COLO668 (cell line): Measurements from ENCODE around the gene ZRSR2.
"Not testable (repeated sequence)": the region's sequence is repeated elsewhere in the genome, so short reads cannot be mapped to it uniquely, and the experiment has no call there.

ENCODE experiments used
- DNase-seq: peaks from one replicate; lab custom pipeline; 2025; ENCODE audit not compliant: unreplicated experiment; lab: John Stamatoyannopoulos, UW

Gene ZRSR2

GRCh38 chrX:15789979-15790768 lies at the start of gene ZRSR2:
TSS of gene ZRSR2 (plus strand) at chrX:15790484. CDS start at chrX:15790496, 12 bp downstream.
- DNase-seq = peak; percentile 90

- no peak for DNase-seq
These were observed 46.0 kb upstream of the ZRSR2 start for GRCh38 chrX:15744181-15744867.

GRCh38 chrX:15745179-15745578 lies 45.1 kb upstream of the ZRSR2 start:
- no peak for DNase-seq

GRCh38 chrX:15746651-15747050 lies 43.6 kb upstream of the ZRSR2 start:
- not testable (repeated sequence) for DNase-seq

GRCh38 chrX:15747626-15748173 lies 42.6 kb upstream of the ZRSR2 start:
- DNase-seq = no peak

- DNase-seq = no peak
These were observed 41.4 kb upstream of the ZRSR2 start for GRCh38 chrX:15748841-15749240.

GRCh38 chrX:15749642-15750610 lies 40.4 kb upstream of the ZRSR2 start:
- DNase-seq = no peak

GRCh38 chrX:15750611-15751154 lies 39.6 kb upstream of the ZRSR2 start:
- no peak for DNase-seq

GRCh38 chrX:15751155-15751819 lies 39.0 kb upstream of the ZRSR2 start:
- no peak for DNase-seq

- DNase-seq = no peak
These were observed 35.2 kb upstream of the ZRSR2 start for GRCh38 chrX:15755091-15755490.

GRCh38 chrX:15758140-15758539 lies 32.1 kb upstream of the ZRSR2 start:
- DNase-seq = no peak

GRCh38 chrX:15759886-15760285 lies 30.4 kb upstream of the ZRSR2 start:
- DNase-seq = not testable (repeated sequence)

- peak; percentile 3 for DNase-seq
These were observed 28.6 kb upstream of the ZRSR2 start for GRCh38 chrX:15761564-15762191.

- no peak for DNase-seq
These were observed 20.9 kb upstream of the ZRSR2 start for GRCh38 chrX:15769300-15769954.

- no peak for DNase-seq
These were observed 8.2 kb upstream of the ZRSR2 start for GRCh38 chrX:15781961-15782699.

- no peak for DNase-seq
These were observed 5.0 kb upstream of the ZRSR2 start for GRCh38 chrX:15785176-15785750.

GRCh38 chrX:15786915-15787314 lies 3.4 kb upstream of the ZRSR2 start:
- DNase-seq = no peak

GRCh38 chrX:15790769-15791290 lies 546 bp downstream of the ZRSR2 start:
- DNase-seq = no peak
